Rectal smooth muscle tissue (tissue), 1 donor: Measurements from ENCODE around the gene TMEM235.

Source experiments
- H3K27ac ChIP-seq: one replicate; pipeline ENCODE4 v1.7.0; 2013; ENCODE audit warnings: low read depth, low read length, inconsistent platforms
- H3K27me3 ChIP-seq: one replicate; pipeline ENCODE4 v1.7.0; 2013; ENCODE audit warnings: low read length; ENCODE audit not compliant: control insufficient read depth, insufficient read depth
- H3K36me3 ChIP-seq: one replicate; pipeline ENCODE4 v1.7.0; 2013; ENCODE audit warnings: low read length; ENCODE audit not compliant: control insufficient read depth, insufficient read depth
- H3K4me1 ChIP-seq: one replicate; pipeline ENCODE4 v1.7.0; 2013; ENCODE audit warnings: low read length; ENCODE audit not compliant: control insufficient read depth, insufficient read depth
- H3K4me3 ChIP-seq: one replicate; pipeline ENCODE4 v1.7.0; 2013; ENCODE audit warnings: low read length
- H3K9ac ChIP-seq: one replicate; pipeline ENCODE4 v1.7.0; 2013; ENCODE audit warnings: low read length

The TMEM235 gene

DNA sequence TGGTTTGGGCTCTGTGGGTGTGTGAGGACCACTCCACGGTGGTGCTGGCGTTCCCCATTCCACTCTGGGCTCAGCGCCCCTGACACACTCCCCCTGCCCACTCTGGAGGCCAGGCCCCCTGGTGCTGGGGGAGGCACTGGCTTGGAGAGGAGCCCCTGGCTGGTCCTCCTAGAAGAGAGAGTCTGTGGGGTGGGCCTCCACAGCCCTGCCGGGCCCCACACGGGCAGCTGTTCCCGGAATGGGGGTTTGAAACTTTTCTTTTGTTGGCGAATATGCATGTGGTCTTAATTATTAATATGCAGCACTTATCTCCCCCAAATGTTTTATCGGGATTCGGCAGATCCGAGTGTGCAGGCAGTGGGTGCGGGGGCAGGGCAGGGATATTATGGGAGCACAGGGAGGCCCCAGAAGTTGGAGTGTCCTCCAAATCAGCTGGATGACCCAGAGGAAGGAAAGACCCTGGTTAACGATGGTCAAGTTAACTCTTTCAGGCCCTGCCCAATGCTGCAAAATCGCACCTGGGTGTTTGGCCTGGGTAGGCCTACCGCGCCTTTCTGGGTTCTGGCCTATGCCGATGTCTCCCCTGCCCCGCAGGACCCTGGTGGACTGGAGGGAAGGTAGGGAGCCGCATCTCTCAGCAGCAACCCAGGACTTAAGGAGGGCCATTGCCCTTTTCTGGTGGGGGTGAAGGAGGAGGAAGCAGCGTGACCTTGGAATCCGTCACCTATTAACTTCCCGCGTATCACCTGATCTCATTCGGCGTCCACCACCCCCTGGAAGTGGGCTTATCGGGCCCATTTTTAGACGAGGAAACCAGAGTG, 36.0 kb downstream of the TMEM235 start:
- Histone ChIP-seq H3K27ac (no peak overlapping the region), H3K36me3 (no peaks in the 10 kb centered on the region), H3K4me3 (no peak overlapping the region), H3K9ac (no peak overlapping the region), H3K27me3 (peaks cover 2% of the 10 kb centered on the region), H3K4me1 (no peaks in the 10 kb centered on the region)

DNA sequence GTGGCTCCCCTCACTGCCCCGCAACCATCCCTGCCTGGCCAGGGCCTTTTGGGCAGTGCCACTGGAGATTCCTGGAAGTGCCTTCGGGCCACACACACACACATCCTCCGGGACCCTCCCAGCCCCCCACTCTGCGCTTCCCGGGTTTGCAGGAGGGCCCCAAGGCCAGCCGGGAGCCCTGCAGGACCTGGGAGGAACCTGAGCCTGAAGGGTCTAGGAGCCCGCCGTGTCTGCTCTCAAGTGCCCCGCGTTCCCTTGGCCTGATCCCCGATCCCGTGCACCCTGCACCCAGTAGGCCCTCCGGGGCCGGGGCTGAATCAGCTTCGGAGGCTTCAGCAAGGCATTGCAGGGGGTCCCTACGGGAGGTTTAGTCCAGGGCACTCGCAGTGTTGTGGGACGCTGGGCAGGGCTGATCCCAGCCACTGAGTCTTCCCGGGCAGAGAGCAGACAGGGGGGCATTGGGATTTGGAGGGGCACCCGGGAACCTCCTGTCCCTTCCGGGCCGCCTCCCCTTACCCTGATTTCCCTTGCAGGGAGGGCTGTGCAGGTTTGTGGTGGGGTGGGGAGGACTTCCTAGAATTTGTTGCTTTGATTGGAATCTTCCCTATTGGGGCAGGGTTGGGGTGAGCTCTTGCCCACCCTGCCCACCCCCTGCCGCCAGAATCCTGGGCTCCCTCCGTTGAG, 36.9 kb downstream of the TMEM235 start:
- Histone ChIP-seq H3K9ac (no peak overlapping the region), H3K27me3 (peaks cover 2% of the 10 kb centered on the region), H3K27ac (no peak overlapping the region), H3K36me3 (no peaks in the 10 kb centered on the region), H3K4me1 (no peaks in the 10 kb centered on the region), H3K4me3 (no peak overlapping the region)

DNA sequence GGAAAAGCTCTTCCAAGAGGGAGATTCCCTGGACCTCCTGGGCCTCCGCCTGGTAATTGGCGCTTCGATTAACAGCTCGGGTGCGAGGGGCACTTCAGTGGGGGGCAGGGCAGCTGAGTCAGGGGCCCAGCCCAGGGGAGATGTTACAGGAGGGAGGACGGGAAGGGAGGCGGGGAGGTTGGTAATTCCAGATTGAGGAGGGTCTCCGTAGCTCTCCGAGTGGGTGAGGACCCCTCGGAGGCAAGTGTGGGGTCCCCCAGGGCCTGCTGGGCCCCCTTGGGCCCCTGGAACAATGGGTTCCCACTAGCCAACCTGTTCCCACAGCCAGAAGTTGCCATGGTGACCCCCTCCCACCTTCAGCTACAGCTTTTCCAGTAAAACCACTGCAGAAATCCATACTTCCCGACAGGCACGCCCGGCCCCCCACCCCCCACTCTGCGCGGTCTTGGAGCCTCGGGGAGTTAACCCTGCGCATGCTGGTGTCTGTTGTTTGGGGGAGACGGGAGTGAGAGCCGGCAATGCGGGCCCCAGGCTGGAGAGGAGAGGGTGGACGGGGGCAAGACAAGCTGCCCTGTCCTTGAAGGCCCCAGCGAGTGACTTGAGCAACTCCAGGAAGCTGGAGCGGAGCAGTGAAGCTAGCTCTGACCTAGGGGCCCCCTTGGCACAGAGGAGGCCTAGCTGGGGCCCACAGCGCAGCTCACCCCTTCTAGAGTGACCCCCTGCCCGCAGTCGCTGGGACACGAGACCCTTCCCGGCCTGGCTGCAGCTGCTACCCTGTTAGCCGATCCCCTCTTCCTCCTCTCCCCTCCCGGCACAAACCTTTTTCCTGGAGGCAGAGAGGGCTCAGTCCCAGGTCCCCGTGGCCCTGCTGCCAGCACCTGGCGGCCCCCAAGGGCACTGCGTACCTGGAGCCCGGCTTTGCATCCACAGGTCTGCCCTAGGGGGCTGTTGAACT, 37.8 kb downstream of the TMEM235 start:
- Histone ChIP-seq H3K9ac (no peak overlapping the region), H3K36me3 (no peaks in the 10 kb centered on the region), H3K4me1 (no peaks in the 10 kb centered on the region), H3K27me3 (peaks cover 2% of the 10 kb centered on the region), H3K4me3 (no peak overlapping the region), H3K27ac (no peak overlapping the region)

DNA sequence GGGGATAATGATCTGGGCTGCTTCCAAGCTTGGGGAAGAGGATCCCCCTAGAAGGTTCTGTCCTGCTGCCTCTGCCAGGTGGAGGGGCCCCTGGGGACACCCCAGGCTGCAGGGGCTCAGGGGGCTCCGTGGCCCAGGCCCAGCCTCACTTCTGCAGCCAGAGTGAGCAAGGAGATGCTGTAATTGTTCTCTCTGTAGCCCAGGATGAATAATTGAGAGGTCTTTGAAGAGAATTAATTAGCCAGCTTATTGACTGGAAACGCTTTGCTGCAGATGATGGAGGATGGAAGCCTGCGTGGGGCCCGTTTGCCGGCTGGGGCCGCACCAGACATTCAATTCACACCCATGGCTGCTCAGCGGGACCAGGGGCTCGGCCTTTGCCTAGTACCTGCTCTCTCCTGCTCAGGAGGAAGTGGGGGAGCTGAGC, 38.5 kb downstream of the TMEM235 start:
- no peaks in the 10 kb centered on the region for H3K4me1 ChIP-seq
- H3K27ac ChIP-seq, result no peak overlapping the region
- H3K9ac ChIP-seq, result no peak overlapping the region
- no peak overlapping the region for H3K4me3 ChIP-seq
- H3K27me3 ChIP-seq, result peaks cover 2% of the 10 kb centered on the region
- H3K36me3 ChIP-seq, result no peaks in the 10 kb centered on the region

DNA sequence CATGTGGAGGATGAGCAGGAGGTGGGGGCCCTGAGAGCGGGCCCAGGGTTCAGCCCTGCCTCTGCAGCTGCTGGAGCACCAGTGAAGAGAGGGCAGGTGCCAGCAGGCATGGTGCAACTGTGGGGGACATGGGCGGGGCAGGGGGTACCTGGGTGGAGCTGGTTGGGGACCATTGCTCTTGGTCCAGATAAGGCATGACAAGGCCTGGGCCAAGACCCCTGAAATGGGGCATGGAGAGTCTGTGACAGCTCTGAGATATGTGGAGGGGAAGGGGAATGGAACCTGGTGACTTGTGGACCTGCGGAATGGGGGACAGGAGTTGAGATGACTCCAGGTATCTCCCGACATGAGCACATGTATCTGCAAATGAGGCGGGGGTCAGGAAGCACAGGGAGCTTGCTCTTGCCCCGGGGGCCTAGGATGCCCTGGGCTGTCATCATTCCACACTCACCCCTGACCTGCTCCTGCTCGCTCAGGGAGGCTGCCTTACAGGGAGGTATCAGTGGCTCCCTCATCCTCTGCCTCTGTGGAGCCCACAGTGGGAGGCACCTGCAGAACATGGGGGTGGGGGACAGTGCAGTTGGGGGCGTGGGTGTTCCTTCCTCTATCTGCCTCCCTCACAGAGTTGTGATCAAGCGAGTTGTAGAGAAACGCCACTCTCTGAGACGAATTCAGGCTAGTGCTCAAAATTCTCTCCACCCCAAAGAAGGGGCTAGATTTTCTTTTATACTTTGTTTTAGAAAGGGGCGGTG, 40.2 kb downstream of the TMEM235 start:
- H3K9ac ChIP-seq, result no peak overlapping the region
- peaks cover 2% of the 10 kb centered on the region for H3K27me3 ChIP-seq
- H3K4me1 ChIP-seq, result no peaks in the 10 kb centered on the region
- no peaks in the 10 kb centered on the region for H3K36me3 ChIP-seq
- no peak overlapping the region for H3K4me3 ChIP-seq
- H3K27ac ChIP-seq, result no peak overlapping the region

DNA sequence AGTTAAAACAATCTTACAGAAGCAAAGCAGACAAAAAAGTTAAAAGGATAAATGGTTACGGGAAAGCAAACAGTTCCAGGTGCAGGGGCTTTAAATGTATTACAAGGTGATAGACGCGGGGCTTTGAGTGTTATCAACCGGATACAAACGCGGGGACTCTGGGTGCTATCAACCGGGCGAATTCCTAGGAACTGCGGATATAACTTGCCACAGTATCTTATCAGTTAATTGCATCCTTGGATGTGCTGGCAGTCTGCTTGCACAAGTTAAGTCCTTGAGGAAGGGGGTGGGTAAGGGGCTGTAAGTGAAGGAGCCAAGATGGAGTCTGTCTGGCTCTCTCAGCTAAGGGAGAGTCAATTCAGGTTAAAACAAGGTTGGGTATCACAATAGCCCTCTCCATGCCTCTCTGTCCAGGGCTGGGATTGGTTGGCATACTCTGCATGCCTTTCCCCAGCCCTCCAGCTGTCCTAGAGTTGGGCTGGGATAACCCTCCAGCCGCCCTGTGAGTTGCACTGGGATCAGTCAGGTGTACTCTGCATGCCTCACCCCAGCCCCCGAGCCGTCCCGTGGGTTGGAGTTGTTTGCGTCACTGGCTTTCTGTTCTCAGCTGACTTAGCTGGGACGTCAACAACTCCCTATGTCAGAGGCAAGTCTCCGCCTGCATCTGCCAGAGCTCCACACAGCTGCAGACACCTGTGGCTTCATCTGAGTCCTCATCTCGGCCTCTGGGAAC, 40.9 kb downstream of the TMEM235 start:
- H3K36me3 ChIP-seq, result no peaks in the 10 kb centered on the region
- no peak overlapping the region for H3K27ac ChIP-seq
- H3K4me3 ChIP-seq, result no peak overlapping the region
- peaks cover 2% of the 10 kb centered on the region for H3K27me3 ChIP-seq
- no peaks in the 10 kb centered on the region for H3K4me1 ChIP-seq
- H3K9ac ChIP-seq, result no peak overlapping the region

DNA sequence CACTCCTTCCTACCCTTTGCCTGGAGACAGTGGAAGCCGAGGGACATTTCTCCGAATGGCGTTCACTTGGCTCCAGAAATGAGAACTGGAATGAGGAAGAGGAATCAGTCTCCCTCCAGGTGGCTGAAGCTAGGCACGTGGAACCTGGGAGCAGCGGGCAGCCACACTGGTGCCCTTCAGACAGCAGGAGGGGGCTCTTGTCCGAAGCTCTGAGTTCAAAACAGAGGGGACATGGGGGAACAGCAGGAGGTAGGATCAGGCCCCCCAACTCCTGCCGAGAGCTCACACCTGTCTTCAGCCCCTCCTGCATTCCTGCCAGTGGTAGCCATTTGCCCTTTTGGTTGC, 41.5 kb downstream of the TMEM235 start:
- H3K27ac ChIP-seq, result no peak overlapping the region
- H3K9ac ChIP-seq, result no peak overlapping the region
- H3K27me3 ChIP-seq, result peaks cover 2% of the 10 kb centered on the region
- no peaks in the 10 kb centered on the region for H3K36me3 ChIP-seq
- H3K4me3 ChIP-seq, result no peak overlapping the region
- no peaks in the 10 kb centered on the region for H3K4me1 ChIP-seq

DNA sequence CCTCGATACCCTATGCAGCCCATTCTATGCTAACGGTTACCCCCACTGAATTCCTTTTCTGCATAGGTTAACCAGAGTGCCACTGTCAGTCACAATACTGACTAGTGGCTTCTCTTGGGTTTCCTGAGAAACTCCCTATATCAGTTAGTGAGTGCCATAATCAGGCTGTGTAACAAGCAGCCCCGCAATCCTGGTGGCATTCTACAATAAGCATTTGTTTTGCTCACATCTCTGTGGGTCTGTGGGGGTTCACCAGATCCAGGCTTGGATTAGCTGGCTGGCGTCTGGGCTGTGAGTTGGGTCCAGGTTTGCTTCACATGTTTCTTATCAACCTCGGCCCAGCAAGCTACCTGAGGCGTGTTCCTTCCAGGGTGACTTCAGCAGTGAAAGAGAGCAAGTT, 42.4 kb downstream of the TMEM235 start:
- Histone ChIP-seq H3K27me3 (peaks cover 2% of the 10 kb centered on the region), H3K27ac (no peak overlapping the region), H3K9ac (no peak overlapping the region), H3K36me3 (no peaks in the 10 kb centered on the region), H3K4me3 (no peak overlapping the region), H3K4me1 (no peaks in the 10 kb centered on the region)

DNA sequence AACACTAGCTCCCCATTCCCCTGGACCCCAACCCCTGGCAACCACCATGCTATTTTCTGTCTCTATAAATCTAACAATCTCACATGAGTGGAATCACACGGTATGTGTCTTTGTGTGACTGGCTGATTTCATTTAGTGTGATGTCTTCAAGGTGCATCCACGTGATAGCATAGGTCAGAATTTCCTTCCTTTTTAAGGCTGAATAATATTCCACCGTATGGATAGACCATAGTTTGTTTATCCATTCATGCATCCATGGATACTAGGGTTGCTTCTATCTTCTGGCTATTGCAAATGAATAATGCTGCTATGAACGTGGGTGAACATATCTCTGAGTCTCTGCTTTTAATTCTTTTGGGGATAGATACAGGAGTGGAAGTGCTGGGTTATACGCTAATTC, 43.9 kb downstream of the TMEM235 start:
- Histone ChIP-seq H3K9ac (no peak overlapping the region), H3K36me3 (no peaks in the 10 kb centered on the region), H3K27me3 (peaks cover 2% of the 10 kb centered on the region), H3K4me3 (no peak overlapping the region), H3K4me1 (no peaks in the 10 kb centered on the region), H3K27ac (no peak overlapping the region)

DNA sequence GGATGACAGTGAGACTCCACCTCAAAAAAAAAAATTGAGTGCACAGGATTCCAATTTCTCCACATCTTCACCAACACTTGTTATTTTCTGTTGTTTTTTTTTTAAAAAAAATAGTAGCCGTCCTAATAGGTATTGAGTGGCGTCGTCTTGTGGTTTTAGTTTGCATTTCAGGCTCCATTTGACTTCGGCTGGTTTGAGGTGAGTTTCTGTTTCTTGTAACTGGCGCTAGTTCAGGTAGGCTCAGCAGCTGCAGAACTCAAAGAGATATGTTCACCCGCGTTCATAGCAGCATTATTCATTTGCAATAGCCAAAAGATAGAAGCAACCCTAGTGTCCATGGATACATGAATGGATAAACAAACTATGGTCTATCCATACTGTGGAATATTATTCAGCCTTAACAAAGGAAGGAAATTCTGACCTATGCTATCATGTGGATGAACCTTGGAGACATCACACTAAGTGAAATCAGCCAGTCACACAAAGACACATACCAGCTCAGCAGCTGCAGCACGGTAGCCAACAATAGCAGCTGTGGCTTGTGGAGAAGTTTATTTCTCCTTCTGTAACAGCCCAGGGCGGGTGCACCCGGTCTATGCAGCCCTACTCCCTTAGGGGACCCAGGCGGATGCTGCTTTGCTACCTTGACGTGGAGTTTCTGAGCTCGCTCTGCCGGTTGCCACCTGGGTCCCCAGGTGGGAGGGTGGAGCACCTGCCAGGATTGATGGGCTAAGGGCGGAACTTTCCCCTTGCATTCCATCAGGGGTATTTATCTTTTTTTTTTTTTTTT, 44.9 kb downstream of the TMEM235 start:
- Histone ChIP-seq H3K36me3 (no peaks in the 10 kb centered on the region), H3K4me1 (no peaks in the 10 kb centered on the region), H3K27ac (no peak overlapping the region), H3K4me3 (no peak overlapping the region), H3K9ac (no peak overlapping the region), H3K27me3 (peaks cover under 1% of the 10 kb centered on the region)
